Measurements from ENCODE around the gene RASSF4.

GRCh38 chr10:45008524-45009161, 49.0 kb downstream of the RASSF4 start:
- TF ChIP-seq POLR2A (IDR thresholded peaks at IDR 0.05) (no peak), CTCF (IDR thresholded peaks at IDR 0.05) (peak; percentile 44 to 94 (median 89))

Measured in body of pancreas (tissue), 4 donors.